NCI-H1930 (cell line): ENCODE measurements around the gene C4BPB.
"Not testable (repeated sequence)": the region's sequence is repeated elsewhere in the genome, so short reads cannot be mapped to it uniquely, and the experiment has no call there.

Experiments
- DNase-seq, 2 experiments: peaks; one replicate each; lab custom pipeline; 2025; lab: John Stamatoyannopoulos, UW

C4BPB gene

GRCh38 chr1:207088701-207089626, at the start of gene C4BPB:
Gene C4BPB, plus strand, starts transcription at chr1:207088860. Its CDS starts 672 bp downstream, at chr1:207089532.
- no peak for DNase-seq

GRCh38 chr1:207039380-207040180, 49.1 kb upstream of the C4BPB start:
- no peak for DNase-seq

- no peak for DNase-seq
Measured at GRCh38 chr1:207040181-207040533, 48.5 kb upstream of the C4BPB start.

- DNase-seq = not testable (repeated sequence)
Measured at GRCh38 chr1:207041397-207041796, 47.3 kb upstream of the C4BPB start.

- DNase-seq = no peak
Measured at GRCh38 chr1:207045453-207045852, 43.2 kb upstream of the C4BPB start.

- no peak for DNase-seq
Measured at GRCh38 chr1:207047505-207047904, 41.2 kb upstream of the C4BPB start.

GRCh38 chr1:207048041-207048440, 40.6 kb upstream of the C4BPB start:
- no peak for DNase-seq

- DNase-seq = no peak
Measured at GRCh38 chr1:207049054-207049453, 39.6 kb upstream of the C4BPB start.

GRCh38 chr1:207049514-207049913, 39.1 kb upstream of the C4BPB start:
- DNase-seq = no peak

- peak in 1 of 2 experiments; percentile 43 for DNase-seq
Measured at GRCh38 chr1:207049974-207050391, 38.7 kb upstream of the C4BPB start.

- DNase-seq = peak; percentile 73 to 88
Measured at GRCh38 chr1:207050480-207051190, 38.0 kb upstream of the C4BPB start.

- no peak for DNase-seq
Measured at GRCh38 chr1:207051191-207051943, 37.3 kb upstream of the C4BPB start, which contains the start of gene YOD1. Gene YOD1, minus strand, starts transcription at chr1:207051208. Its CDS starts 178 bp downstream, at chr1:207051030.

- peak; percentile 97 to 98 for DNase-seq
Measured at GRCh38 chr1:207052911-207053769, 35.5 kb upstream of the C4BPB start, which contains the start of gene PFKFB2. Gene PFKFB2, plus strand, starts transcription at chr1:207053275. Its CDS starts 1,443 bp downstream, at chr1:207054718.

- DNase-seq = no peak
Measured at GRCh38 chr1:207054491-207054890, 34.2 kb upstream of the C4BPB start.

- no peak for DNase-seq
Measured at GRCh38 chr1:207055386-207056001, 33.2 kb upstream of the C4BPB start.

- no peak for DNase-seq
Measured at GRCh38 chr1:207056673-207057072, 32.0 kb upstream of the C4BPB start.

GRCh38 chr1:207058252-207058651, 30.4 kb upstream of the C4BPB start:
- DNase-seq = no peak

- no peak for DNase-seq
Measured at GRCh38 chr1:207058878-207059867, 29.5 kb upstream of the C4BPB start.

- DNase-seq = no peak
Measured at GRCh38 chr1:207059881-207060280, 28.8 kb upstream of the C4BPB start.
